GM18517 (cell line): Measurements from ENCODE around the gene COBL.

Experiments used
- ATAC-seq: cut with Tn5 transposase; IDR thresholded peaks from one replicate; pipeline ENCODE4 v1.9.1; 2021; ENCODE audit warnings: mild to moderate bottlenecking, moderate library complexity; ENCODE audit not compliant: unreplicated experiment

The COBL gene

DNA sequence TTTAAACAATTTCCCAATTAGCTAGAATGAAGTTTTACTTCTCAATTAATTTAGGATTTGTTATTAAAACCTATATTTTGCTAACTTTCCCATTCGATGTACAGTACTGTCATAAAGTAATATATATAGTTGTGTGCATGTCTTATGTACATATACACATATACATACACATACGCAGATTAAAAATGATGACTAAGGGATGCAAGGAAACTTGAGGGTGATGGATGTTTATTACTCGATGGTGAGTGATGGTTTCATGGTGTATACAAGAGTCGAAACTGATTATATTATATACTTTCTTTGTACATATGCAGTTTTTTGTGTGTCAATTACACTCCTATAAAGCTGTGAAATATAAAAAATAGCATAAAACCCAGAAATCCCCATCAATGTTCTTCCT, 248.2 kb downstream of the COBL start:
- no peak for ATAC-seq

DNA sequence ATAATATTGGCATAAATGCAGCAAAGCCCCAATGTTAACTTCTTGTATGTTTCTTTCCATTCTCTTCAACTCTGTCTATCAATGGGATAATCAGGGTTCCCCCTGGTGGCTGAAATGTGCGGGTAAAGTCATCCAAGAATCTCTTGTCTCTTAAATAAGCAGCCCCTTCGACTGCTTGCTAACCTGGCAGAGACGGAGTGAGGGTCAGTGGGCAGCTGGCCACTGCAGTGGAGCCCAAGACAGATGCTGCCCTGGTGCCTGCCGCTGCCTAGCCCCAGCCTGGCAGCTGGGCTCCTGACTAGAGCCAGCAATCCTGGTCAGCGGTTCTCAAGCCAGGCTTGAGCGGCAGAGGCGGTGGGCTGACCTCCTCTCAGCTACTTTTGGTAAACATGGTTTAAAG, 248.9 kb downstream of the COBL start:
- no peak for ATAC-seq

DNA sequence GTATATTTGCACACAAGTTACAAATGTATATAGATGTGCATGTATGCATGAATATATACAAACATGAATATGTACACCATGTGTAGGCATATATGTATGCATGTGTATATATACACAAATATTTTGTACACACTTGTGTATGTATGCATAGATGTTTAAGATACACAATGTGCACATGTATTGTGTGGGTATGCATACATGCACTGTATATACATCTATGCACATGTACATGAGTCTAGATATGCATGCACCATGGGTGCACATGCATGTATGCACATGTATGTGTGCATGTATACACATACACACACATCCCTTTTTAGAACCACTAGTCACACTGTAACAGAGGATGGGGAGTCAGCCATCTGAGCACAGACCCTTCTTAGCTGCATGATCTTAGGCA, 249.4 kb downstream of the COBL start:
- no peak for ATAC-seq

DNA sequence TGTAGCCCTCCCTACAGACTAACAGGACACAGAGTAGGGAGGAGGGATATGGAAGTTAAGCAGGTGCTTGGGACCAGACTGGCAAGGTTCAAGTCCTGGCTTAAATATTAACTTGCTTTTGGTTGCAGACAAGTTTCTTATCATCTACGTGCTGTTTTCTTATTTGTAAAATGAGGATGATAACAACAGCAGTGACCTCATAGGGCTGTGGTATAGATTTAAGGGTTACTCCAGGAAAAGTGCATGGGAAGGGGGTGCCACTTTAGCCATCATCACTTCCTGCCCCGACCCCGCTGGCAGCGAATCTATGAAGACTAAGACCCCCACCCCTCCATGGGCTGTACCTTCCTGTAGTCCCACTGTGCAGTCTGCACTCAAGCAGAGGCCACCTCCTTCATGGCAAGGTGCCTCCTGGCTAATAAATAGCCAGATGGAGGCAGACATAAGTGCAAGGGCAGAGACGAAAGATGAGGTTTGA, 250.2 kb downstream of the COBL start:
- ATAC-seq, result no peak

DNA sequence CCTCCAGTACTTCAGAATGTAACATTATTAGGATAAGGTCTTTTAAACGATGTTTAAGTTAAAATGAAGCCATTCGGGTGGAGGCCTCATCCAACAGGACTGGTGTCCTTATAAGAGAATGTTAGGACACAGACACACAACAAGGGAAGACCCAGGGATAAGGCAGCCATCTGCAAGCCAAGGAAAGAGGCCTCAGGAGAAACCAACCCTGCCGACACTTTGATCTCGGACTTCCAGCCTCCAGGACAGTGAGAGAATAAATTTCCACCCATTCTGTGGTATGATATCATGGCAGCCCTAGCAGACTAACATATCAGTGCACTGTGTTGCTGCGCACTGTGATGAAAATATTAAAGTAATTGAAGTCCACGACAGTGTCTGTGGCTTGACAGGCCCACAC, 250.8 kb downstream of the COBL start:
- ATAC-seq, result no peak

DNA sequence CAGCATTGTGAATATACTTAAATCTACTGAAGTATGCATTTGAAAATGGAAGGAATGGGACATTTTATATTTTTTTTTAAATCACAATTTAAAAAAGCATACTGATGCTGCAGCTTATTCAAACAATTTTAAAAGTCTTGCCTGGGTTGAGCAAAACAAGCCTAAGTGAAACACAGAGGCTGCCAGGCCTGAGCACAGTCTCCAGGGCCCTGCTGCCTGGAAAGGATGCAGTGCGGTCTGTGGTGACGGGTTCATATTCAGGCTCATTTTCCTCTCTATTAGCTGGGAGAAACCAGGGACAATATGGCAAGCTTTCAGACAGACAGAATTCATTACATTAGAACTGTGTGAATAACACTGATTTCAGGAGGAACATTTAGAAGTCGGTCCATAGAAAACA, 251.9 kb downstream of the COBL start:
- ATAC-seq, result no peak

DNA sequence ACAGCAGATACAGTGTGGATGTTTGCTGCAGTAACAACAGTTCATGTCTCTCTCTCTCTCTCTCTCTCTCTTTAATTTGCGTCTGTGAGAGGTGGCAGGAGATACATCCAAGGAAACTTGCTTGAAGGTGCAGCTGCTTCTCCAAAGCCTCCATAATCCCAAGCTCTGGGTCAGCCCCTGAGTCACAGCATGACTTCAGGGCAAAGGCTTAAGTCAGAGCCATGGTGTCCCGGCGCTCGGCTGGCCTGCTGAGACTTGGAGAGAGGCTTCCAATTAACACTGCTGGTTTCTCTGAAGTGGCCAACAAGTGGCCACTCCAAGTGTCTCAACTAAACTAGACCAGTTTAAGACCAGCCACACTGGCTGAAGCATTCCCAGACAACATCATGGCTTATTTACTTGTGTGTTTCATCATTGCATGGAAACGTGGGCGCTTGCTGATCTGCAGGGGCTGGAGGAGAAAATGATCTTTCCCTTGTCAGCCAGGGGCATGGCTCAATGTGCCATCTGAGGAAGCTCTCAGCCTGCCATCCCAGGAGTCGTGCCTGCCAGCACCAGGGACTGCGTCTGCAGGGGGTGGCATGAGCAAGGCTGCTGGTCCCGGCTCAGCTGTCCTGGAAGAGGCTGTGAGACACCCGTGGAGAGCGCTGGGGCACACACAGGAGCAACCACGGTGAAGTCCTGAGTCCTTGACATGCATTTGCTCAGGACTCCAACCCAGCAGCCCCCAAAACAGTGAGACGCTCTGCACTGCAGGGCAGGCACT, 254.2 kb downstream of the COBL start:
- no peak for ATAC-seq

DNA sequence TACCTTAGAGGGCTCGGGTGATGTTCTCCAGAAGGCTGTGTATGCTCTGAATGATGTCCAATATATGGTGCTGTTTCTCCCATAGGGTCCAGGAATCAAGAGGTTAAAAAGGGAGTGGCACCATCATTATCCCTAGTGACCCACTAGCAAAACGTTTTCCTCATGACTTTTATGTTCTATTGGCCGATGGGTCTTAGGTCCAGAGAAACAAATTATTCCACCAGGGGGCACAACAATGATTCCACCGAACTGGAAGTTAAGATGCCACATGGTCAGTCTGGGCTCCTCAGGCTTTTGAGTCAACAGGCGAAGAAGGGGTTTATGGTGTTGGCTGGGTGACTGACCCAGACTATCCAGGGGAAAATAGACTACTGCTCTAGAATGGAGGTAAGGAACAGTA, 256.1 kb downstream of the COBL start:
- no peak for ATAC-seq

DNA sequence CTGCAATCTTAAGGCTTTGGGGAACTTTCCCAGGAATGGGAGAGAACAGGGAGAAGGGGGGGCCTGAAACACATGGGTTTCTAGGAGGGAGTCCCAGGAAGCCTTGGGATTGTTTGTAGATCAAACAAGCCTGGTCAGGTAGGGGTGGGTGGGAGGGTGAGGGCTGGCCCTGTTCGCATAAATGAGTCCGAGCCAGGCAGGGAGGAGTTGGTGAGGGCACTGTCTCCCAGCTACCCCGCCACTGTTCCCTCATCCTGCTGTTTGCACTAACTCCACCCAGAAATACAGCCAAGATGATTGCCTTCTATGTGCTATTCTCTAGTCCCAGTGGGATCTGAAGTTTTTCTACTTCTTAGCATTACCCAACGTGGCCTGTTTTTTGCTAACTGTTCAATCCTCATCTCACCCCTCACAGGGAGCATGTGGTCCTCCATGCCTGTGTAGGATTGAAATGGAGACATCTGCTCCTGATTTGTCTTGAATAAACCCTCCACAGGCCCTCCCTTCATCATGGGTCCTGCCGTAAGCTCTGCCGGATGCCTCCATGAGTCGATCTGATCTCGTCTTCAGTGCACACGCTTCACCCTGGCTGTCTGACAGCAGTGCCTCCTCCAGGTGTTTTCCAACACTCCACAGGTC, 257.0 kb downstream of the COBL start:
- ATAC-seq, result no peak

DNA sequence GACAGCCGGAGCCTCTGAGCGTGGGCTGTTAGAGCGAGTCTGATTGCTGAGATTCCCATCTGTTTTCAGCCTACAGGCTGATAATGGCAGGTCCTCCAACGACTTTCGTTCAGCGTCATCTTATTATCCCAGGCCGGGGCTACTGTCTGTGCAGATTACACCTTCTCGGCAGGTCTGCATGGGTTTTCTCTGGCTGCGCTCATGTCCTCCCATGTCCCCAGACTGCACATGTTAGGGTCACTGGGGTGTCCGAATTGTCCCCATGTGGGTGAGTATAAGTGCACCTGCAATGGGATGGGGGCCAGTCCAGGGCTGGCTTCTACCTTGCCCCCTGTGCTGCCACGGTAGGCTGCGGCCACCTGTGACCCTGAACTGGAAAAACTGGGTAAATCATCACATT, 257.8 kb downstream of the COBL start:
- ATAC-seq, result no peak

DNA sequence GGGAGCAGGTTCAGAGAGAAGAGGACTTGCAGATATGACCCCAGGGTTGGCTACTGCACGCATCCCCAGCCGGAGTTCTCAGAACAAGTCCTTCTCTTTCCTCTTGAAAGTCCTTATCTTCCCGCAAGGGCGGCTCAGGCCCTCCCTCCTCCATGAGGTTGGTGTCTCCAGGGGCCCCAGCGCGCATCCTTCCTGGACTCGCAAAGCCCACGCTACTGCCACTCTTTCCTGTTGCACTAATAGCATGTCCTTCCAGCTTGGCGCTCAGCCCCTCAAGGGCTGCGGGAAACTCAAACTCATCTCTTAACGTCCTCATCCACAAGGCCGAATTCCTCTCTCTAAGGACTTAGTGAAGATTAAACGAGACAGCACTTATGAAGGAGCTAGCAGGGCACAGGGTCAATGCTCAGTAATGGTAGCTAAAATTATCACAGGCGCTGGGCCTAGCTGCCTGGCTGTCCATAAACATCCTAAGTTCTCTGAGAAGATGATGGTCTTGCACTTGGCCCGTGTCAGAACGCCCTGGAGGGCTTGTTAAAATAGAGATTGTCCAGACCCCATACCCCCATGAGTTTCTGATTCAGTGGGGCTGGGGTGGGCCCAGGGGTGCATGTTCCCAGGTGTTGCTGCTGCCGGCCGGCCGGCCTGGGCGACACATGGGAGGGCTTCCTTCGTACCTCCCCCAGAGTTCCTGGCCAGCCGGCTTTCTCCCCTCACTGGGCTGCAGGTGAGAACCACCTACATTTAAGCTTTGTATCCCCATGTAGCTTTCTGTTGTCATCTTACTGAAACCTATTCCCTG, 261.4 kb downstream of the COBL start:
- no peak for ATAC-seq

DNA sequence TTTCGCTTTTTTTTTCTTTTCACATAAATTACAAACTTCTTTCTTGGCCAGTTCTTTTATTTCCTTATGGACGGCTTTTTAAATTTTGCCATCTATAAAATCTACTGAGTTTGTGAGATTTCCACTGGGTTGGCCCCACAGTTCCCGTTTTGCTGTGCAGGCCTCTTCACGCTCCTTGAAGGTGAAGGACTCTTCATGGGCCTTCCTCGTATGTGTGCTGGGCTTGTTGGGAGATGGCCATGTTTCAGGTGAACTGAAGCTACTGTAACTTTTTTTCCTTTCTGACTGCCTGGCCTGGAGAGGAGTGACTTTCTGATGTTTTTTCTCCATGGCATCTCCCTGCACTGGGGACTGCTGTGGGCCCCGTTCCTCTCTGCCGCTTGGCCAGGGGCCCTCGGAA, 262.4 kb downstream of the COBL start:
- ATAC-seq, result no peak

DNA sequence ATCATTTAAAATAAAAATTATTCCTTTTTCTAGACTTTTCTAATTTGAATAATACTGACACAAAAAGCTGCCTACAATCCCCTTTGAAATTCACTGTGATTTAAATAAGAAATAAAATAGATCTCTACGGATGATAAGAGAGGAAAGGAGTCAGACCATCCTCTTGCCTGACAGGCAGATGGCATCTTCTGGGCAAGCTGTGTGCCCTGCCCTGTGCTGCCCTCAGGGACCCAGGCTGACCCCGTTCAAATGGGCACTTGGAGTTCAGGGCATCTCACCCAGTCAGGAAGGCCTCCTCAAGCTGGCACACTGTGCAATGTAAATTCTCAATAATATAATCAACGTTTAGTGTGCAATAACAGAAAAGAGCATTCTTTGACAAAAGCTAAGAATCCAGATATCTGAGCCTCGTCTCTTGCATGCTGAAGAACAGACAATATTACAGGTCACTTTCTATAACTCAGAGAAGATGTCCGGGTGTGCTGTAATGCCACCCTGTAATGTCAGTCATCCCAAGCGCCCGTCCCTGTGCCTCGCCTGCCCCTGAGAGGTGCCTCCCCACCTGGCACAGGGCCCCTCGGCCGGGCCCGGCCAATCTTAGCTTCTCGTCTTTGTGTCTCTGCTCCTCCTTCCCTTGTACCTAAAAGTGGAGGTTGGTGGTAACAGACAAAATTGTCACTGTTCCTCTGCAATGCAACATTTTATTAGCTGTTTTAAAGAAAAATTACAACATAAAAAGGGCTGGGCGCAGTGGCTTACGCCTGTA, 263.3 kb downstream of the COBL start:
- ATAC-seq, result no peak

DNA sequence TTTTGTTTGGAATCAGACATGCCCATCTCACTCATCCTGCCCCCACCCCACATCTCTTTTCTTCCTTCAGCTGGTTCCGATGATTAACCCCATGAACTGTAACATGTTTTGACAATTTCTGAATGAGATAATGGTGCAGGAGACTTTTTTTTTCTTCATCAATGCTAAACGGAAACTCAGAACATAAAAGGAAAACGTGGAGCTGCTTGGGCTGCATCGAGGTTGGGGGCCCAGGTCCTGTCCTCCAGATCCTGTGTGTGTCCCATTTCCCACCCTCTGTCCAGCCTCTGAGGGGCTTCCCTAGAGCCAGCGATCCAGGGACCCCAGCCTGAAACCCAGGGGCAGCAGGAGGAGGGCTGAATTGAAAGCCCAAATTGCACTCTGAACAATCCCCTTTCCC, 270.1 kb downstream of the COBL start:
- no peak for ATAC-seq

DNA sequence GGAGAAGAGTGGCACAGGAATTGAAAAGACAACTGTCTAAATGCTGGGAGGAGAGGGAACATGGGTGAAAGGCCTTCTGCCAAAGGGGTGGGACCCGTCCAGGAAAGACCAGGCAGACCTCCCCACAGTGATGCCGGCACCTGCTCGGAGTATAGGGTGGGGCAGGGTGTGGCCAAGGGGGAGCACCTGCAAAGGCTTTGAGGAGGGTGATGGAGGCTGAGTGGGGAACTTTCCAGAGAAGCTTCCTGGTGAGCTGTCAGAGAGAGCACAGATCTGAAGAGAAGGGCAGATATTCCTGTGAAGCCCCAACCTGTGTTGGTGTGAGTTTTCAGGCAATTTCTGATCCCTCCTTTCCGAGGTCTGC, 270.5 kb downstream of the COBL start:
- no peak for ATAC-seq

DNA sequence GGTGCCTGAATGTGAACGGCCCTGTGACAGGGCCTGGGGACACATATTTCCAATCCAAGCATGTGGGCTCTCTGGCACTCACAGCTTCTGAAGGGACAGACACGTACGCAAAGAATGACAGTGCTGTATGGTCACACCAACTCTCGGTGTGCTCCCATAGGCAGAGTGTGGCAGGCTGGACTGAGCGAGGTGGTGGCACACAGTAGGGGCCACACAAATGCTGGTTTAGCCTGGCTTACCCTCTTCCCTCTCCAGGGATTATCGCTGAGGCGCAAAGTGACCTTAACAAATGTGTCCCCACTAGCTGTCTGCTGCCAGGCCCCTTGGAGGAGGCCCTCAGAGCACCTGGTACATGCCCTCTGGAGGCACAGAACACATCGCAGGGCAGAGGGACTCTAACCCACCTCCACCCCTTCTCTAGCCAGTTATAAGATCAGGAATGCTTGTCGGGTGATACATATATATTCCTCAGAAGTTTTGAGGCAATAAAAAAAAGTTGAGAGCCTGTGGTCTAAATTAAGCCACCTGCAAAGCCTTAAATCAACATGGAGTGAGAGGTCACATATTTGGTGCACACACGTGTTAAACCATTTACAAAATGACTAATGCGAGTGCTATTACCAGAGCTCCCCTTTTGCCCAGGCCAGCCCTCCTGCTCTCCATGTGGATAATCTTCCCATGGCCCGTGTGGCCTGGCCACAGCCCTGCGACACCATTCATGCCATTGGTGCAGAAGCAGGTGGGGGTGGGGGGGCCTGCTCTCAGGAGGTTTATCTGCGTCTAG, 271.1 kb downstream of the COBL start:
- ATAC-seq, result no peak

DNA sequence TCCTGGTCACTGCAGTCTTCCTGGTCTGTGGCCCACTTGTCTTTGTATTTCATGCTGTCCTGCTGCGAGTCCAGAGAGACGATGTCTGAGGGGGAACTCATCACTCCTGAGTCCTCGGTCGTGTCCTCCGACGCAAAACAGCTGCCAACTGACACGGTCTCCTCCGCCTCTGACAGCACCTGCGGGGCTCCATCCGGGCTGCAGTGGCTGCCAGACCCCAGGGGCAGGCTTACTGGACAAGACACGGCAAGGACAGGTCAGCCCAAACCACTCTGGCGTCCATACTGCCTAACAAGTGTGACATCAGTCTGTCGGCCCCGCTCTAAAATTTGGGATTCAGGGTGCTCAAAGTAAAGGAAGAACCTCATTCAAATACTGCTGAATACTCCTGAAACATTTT, 273.1 kb downstream of the COBL start:
- ATAC-seq, result no peak

DNA sequence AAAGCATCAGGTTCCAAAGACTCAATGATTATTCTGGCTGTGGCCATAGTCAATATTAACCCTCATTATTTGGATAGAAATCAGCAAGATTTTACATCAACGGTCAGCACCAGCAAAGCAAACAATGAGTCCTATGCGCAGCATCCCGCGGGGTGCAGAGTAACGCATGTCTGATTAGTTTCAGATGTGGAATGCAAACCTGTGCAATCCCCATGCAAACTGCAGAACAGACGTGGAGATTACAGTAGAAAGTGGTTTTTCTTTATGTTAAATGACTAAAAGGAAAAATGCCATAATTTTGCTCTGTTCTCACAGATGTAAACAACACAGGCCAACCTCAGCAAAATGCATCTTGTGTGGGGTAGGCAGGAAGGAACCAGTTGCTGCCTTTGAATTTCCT, 275.8 kb downstream of the COBL start:
- ATAC-seq, result no peak

DNA sequence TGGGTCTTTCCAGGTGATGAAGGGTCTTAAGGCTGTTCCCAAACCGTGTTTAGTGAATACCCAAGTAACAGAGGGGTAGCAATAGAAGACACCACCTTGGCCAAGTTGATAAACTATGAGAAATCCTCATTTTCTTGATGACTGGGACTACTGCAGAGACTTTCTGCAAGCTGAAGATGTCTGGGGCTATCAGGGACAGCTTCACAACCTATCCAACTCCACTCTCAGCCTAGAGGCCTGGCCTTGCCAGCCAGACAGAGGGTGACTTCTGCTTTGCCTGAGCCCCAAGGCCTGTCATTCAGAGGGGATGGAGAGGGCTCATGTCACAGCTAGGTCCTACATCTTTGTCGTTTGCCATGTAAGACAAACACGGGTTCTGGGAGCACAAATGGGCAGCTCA, 278.0 kb downstream of the COBL start:
- no peak for ATAC-seq

DNA sequence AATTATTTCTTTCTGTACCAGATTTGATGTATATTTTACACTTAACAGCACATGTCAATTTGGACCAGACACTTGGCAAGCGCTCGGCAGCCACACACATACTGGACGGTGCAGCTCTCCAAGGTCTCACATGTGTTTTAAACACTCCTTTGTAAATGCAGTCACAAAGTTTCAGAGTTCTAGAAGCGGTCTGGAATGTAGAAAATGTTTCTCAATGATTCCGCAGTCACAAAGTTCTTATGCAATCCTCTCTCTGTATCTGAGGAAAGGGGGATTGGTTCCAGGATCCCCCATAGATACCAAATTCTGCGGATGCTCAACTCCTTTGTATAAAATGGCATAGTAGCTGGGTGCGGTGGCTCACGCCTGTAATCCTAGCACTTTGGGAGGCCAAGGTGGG, 280.9 kb downstream of the COBL start:
- ATAC-seq, result no peak
